B cell (primary cell): ENCODE results near the gene SLC12A6.

Experiments
- EZH2 ChIP-seq: IDR thresholded peaks from 2 replicates; pipeline ENCODE4 v1.6.1; 2012; ENCODE audit warnings: borderline replicate concordance, low read depth, mild to moderate bottlenecking, moderate library complexity, low read length; ENCODE audit not compliant: insufficient read depth, poor library complexity, severe bottlenecking
- TF ChIP-seq, protein P1 (sequence below): fragments of 200-600 bp; IDR thresholded peaks from one replicate; pipeline ENCODE4 v1.8.0; 2022; ENCODE audit warnings: antibody characterized with exemption, mild to moderate bottlenecking

DNA sequence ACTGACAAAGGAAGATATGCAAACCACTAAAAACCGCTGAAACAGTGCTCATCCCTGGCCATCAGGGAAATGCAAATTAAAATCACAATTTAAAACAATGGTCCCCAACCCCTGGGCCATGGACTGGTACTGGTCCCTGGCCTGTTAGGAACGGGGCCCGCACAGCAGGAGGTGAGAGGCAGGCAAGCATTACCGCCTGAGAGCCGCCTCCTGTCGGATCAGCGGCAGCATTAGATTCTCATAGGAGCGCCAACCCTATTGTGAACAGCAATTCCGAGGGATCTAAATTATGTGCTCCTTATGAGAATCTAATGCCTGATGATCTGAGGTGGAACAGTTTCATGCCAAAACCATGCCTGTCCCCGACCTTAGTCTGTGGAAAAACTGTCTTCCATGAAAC is 14.4 kb downstream of the SLC12A6 start:
- TF ChIP-seq, protein P1, sequence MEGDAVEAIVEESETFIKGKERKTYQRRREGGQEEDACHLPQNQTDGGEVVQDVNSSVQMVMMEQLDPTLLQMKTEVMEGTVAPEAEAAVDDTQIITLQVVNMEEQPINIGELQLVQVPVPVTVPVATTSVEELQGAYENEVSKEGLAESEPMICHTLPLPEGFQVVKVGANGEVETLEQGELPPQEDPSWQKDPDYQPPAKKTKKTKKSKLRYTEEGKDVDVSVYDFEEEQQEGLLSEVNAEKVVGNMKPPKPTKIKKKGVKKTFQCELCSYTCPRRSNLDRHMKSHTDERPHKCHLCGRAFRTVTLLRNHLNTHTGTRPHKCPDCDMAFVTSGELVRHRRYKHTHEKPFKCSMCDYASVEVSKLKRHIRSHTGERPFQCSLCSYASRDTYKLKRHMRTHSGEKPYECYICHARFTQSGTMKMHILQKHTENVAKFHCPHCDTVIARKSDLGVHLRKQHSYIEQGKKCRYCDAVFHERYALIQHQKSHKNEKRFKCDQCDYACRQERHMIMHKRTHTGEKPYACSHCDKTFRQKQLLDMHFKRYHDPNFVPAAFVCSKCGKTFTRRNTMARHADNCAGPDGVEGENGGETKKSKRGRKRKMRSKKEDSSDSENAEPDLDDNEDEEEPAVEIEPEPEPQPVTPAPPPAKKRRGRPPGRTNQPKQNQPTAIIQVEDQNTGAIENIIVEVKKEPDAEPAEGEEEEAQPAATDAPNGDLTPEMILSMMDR, result no peak
- no peak for TF ChIP-seq EZH2
